HEK293 (cell line): ENCODE data around the gene RPL13A.

Experiments used
- EGR2 ChIP-seq: fragments of 450-650 bp; formaldehyde crosslinking; IDR thresholded peaks from 2 replicates; pipeline ENCODE4 v1.5.1; 2016; ENCODE audit warnings: low read depth, missing biosample characterization, missing genetic modification characterization
- KLF8 ChIP-seq: fragments of 450-650 bp; formaldehyde crosslinking; IDR thresholded peaks from 2 replicates; pipeline ENCODE4 v1.5.1; 2016; ENCODE audit warnings: missing biosample characterization, missing genetic modification characterization
- ZNF175 ChIP-seq: fragments of 450-650 bp; formaldehyde crosslinking; IDR thresholded peaks from 2 replicates; pipeline ENCODE4 v1.5.1; 2016; ENCODE audit warnings: missing biosample characterization, missing genetic modification characterization
- ZNF274 ChIP-seq, 2 experiments: fragments of 200-500 bp in 1 of 2; fragments of 450-650 bp in 1 of 2; sonication (Bioruptor generic) in 1 of 2; formaldehyde crosslinking in 1 of 2; IDR thresholded peaks; 2 replicates each; pipeline versions ENCODE4 v1.5.1 to v1.6.1; 2014 to 2016; ENCODE audit warnings: borderline replicate concordance in 1 of 2, inconsistent platforms in 1 of 2, low read length in 1 of 2, missing biosample characterization in 1 of 2, missing genetic modification characterization in 1 of 2
- ZNF701 ChIP-seq: fragments of 450-650 bp; formaldehyde crosslinking; IDR thresholded peaks from 2 replicates; pipeline ENCODE4 v1.5.1; 2016; ENCODE audit warnings: missing biosample characterization, missing genetic modification characterization
- ZNF785 ChIP-seq: fragments of 450-650 bp; formaldehyde crosslinking; IDR thresholded peaks from 2 replicates; pipeline ENCODE4 v1.5.1; 2016; ENCODE audit warnings: missing biosample characterization, missing genetic modification characterization
- TF ChIP-seq, protein P1 (sequence below): fragments of 450-650 bp; formaldehyde crosslinking; IDR thresholded peaks from 2 replicates; pipeline ENCODE4 v1.5.1; 2016; ENCODE audit warnings: missing biosample characterization, missing genetic modification characterization

DNA sequence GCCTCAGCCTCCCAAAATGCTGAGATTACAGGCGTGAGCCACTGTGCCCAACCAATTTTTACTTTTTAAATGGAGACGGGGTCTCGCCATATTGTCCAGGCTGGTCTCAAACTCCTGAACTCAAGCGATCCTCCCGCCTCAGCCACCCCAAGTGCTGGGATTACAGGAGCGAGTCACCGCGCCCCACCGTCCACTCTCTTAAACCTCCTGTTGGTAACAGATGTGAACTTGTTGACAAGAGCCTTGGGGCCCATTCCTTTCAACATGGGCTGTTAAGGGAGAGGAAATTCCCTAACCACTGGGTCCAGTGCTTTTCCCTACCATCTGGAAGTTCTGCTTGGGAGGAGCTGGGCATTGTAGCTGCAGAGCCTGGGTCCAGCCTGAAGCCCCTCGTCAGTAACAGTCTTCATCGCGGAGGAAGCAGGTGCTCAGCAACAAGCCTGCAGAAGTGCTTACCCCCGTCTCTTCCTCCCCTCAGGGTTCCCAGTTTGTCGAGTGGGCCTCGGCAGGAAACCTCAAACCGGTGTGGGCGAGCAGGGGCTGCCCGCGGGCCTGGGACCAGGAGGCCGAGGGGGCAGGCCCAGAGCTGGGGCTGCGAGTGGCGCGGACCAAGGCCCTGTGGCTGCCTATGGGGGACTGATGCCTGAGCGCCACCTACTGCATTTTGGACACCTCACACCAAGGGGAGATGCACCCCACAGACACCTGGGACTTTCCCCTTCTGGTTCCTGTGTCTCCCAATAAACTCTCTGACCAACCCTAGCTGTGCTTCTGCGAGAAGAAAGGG lies 17.4 kb upstream of the RPL13A start:
- TF ChIP-seq ZNF785 (tag by site-specific recombination) (no peak), KLF8 (tag by site-specific recombination) (no peak), ZNF175 (tag by site-specific recombination) (no peak), EGR2 (no peak), ZNF701 (tag by site-specific recombination) (no peak), ZNF274 (IDR thresholded peaks at IDR 0.05; ENCODE audit: low read length) (no peak), ZNF274 (tag by site-specific recombination; IDR thresholded peaks at IDR 0.05; ENCODE audit: borderline replicate concordance) (no peak)
- TF ChIP-seq, protein P1, sequence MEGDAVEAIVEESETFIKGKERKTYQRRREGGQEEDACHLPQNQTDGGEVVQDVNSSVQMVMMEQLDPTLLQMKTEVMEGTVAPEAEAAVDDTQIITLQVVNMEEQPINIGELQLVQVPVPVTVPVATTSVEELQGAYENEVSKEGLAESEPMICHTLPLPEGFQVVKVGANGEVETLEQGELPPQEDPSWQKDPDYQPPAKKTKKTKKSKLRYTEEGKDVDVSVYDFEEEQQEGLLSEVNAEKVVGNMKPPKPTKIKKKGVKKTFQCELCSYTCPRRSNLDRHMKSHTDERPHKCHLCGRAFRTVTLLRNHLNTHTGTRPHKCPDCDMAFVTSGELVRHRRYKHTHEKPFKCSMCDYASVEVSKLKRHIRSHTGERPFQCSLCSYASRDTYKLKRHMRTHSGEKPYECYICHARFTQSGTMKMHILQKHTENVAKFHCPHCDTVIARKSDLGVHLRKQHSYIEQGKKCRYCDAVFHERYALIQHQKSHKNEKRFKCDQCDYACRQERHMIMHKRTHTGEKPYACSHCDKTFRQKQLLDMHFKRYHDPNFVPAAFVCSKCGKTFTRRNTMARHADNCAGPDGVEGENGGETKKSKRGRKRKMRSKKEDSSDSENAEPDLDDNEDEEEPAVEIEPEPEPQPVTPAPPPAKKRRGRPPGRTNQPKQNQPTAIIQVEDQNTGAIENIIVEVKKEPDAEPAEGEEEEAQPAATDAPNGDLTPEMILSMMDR (tag by site-specific recombination), result no peak; the same call in 1 of the 2 replicates
